ENCODE results near the gene KRT31. TPM values are rescaled to one million over a fixed set of nuclear protein-coding genes. Genes with fewer than 3 reads are reported as not detected.

Gene KRT31
- total and polyA plus RNA-seq, 12 donors: 0.01 TPM; not detected in 11

DNA sequence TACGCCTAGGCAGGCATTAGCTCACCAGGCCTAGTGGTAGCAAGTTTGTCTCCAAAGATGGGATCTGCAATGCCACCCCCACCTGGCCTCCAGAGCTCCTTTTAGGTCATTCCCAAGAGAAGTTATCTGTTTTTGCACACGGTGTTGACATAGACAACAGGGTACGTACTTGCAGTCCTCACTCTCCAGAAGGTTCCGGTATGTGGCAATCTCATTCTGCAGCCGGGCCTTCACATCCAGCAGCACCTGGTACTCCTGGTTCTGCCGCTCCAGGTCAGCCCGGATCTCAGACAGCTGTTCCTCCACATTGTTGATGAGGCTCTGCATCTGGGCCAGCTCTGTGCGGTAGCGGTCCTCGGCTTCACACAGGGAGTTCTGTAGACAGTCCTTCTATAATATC is 9.8 kb upstream of the KRT31 start:
- no peak overlapping the region for H3K4me3 ChIP-seq
- no peaks in the 10 kb centered on the region for H3K36me3 ChIP-seq
- 90 to 91% methylated on average over 10 of the region's 10 CpGs for WGBS, 2 donors
- intact Hi-C loops (cut with DNase I): no loop called here
- no peak overlapping the region for H3K27ac ChIP-seq
- ATAC-seq (no peak), DNase-seq (no peak)
- H3K27me3 ChIP-seq: peaks cover 0 to 4% (median 0%) of the 10 kb centered on the region in 7 donors
- TF ChIP-seq, protein P1, sequence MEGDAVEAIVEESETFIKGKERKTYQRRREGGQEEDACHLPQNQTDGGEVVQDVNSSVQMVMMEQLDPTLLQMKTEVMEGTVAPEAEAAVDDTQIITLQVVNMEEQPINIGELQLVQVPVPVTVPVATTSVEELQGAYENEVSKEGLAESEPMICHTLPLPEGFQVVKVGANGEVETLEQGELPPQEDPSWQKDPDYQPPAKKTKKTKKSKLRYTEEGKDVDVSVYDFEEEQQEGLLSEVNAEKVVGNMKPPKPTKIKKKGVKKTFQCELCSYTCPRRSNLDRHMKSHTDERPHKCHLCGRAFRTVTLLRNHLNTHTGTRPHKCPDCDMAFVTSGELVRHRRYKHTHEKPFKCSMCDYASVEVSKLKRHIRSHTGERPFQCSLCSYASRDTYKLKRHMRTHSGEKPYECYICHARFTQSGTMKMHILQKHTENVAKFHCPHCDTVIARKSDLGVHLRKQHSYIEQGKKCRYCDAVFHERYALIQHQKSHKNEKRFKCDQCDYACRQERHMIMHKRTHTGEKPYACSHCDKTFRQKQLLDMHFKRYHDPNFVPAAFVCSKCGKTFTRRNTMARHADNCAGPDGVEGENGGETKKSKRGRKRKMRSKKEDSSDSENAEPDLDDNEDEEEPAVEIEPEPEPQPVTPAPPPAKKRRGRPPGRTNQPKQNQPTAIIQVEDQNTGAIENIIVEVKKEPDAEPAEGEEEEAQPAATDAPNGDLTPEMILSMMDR (IDR thresholded peaks at IDR 0.05): no peak
- peaks cover 0 to 16% (median 0%) of the 10 kb centered on the region in 9 donors for H3K4me1 ChIP-seq
- no peaks in the 10 kb centered on the region for H3K9me3 ChIP-seq

DNA sequence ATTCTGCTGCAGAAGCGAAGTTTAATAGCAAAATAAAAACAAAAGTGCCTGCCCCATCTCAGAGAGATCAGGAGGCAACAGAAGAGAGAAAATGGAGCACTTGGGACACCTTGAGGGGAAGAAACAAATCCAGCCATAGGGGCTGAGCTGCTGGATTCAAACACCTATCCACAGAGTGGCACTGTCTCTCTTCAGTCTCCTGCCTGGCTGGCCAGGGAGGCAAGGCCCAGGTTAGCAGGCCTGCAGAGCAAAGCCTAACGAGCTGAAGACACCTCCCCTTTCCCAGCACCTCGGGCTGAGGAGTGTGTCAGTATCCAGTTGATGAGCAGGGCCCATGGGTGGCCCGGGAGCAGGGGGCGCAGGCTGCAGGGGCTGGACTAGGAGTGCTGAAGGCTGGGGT is 8.8 kb upstream of the KRT31 start:
- 57 to 61% methylated on average over 5 of the region's 5 CpGs for WGBS, 2 donors
- TF ChIP-seq, protein P1 (IDR thresholded peaks at IDR 0.05): peak in 3 of 9 donors; percentile 25 to 33 (median 30)
- DNase-seq: no peak
- Histone ChIP-seq H3K27ac (no peak overlapping the region), H3K4me1 (peaks cover 0 to 16% (median 0%) of the 10 kb centered on the region in 9 donors), H3K9me3 (no peaks in the 10 kb centered on the region), H3K36me3 (no peaks in the 10 kb centered on the region), H3K27me3 (peaks cover 0 to under 1% (median 0%) of the 10 kb centered on the region in 7 donors), H3K4me3 (no peak overlapping the region)
- ATAC-seq: peak in 3 of 8 donors; percentile 56 to 73 (median 61)
- intact Hi-C loops (cut with DNase I): no loop called here

DNA sequence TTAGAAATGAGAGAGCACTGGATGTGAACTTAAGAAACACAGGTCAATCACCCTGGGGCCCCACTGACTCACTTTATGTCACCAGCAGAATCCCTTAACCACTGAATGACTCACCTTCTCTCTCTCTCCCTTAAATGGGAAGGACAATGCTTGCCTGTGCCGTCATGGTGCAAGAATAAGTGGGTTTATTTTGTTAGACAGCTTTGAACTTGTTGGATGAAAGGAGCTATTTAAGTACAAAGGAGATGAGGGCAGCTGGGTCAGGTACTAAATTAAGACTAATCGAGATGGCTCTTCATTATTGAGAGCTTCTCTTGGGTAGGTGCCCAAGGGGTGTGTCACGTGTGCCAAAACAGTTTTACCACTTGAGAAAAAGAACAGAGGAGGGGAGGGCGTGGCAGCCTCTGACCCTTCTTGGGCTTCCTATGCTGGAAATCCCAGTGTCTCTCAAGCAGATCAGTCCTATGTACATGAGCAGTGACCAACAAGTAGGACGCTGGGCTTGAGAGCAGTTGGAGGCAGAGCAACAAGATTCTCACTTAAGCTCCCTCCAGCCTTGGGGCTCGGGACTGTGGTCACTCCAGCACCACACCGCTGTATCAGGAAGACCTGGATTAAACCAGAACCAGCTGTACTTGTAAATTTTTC is 6.7 kb upstream of the KRT31 start:
- no peaks in the 10 kb centered on the region for H3K36me3 ChIP-seq
- intact Hi-C loops (cut with DNase I): no loop called here
- ATAC-seq (peak; percentile 17 to 87 (median 56)), DNase-seq (peak in 1 of 2 donors; percentile 13)
- H3K4me1 ChIP-seq: peaks cover 0 to 16% (median 0%) of the 10 kb centered on the region in 9 donors
- no peaks in the 10 kb centered on the region for H3K9me3 ChIP-seq
- no peak overlapping the region for H3K4me3 ChIP-seq
- peaks cover 0 to 4% (median 0%) of the 10 kb centered on the region in 7 donors for H3K27me3 ChIP-seq
- WGBS, 2 donors: 56 to 58% methylated on average over 7 of the region's 7 CpGs
- TF ChIP-seq, protein P1 (IDR thresholded peaks at IDR 0.05): no peak
- H3K27ac ChIP-seq: no peak overlapping the region

DNA sequence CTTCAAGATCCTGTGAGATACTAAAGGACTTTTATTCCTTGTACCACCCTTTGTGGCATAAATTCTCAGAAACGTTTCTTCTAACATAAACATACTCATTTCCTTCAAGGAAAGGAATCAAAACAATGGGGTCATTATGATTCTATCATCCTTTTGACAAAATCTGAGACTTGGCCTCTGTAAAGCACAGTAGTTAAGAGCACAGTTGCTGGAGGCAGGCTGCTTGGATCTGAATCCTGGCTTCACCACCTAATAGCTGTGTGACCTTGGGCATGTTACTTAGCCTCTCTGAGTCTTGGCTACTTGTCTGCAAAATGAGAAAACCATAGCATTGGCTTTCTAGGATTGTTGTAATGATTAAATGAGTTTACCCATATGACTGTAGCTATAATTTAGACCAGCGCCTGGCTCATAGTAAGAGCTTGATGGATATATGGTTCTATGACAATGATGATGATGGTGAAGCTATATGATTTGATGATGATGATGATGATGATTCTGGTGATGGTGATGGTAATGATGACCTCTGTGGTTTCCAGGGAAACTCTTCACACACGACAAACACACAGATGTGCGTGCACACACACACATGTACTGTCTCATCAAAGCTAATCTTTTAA is 6.1 kb upstream of the KRT31 start:
- H3K36me3 ChIP-seq: no peaks in the 10 kb centered on the region
- H3K4me3 ChIP-seq: no peak overlapping the region
- H3K4me1 ChIP-seq: peaks cover 0 to 16% (median 0%) of the 10 kb centered on the region in 9 donors
- no peak overlapping the region for H3K27ac ChIP-seq
- H3K9me3 ChIP-seq: no peaks in the 10 kb centered on the region
- TF ChIP-seq, protein P1 (IDR thresholded peaks at IDR 0.05): no peak
- DNase-seq (no peak), ATAC-seq (no peak)
- H3K27me3 ChIP-seq: peaks cover 0 to 5% (median 0%) of the 10 kb centered on the region in 7 donors
- 77 to 79% methylated on average over 4 of the region's 4 CpGs for WGBS, 2 donors
- intact Hi-C loops (cut with DNase I): no loop called here

Measured in heart right ventricle (tissue), 16 donors.